Prostate gland (tissue), 2 donors: ENCODE results near the gene AHNAK.

Experiments
- CTCF ChIP-seq, 4 experiments: fragments of 200-600 bp in 2 of 4; fragments of 450-650 bp in 2 of 4; sonication (generic) in 2 of 4; IDR thresholded peaks; 1 replicate in 3 of 4; 2 replicates in 1 of 4; pipeline ENCODE4 v1.5.1; 2016 to 2019; ENCODE audit warnings: antibody characterized with exemption in 4 of 4, mild to moderate bottlenecking in 2 of 4, moderate library complexity in 2 of 4
- POLR2A ChIP-seq: fragments of 450-650 bp; IDR thresholded peaks from one replicate; pipeline ENCODE4 v1.6.1; 2016; ENCODE audit warnings: antibody characterized with exemption, mild to moderate bottlenecking
- POLR2AphosphoS5 ChIP-seq: sonication (generic); formaldehyde crosslinking; IDR thresholded peaks from one replicate; pipeline ENCODE4 v1.6.1; 2017; ENCODE audit warnings: antibody characterized with exemption

DNA sequence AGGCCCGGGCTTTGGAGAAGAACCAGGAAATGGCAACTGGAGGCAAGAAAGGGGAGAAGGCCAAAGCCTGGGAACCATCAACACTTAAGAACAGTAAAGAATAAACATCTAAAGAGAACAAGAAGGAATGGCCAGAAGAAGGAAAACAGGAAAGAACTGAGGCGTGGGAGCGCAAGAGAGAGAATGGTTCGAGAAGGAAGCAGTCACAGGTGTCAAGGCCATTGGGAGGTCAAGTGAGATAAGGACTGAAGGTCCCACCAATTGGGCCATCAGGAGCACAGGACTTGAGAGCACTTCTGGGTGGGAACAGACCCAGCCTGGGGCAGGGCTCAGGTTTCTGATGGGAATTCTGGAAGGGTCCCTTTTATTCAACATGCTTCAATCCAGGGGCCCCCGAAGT lies 128.5 kb downstream of the AHNAK start:
- TF ChIP-seq CTCF (IDR thresholded peaks at IDR 0.05) (no peak), POLR2A (no peak), POLR2AphosphoS5 (peak; percentile 9)
